ENCODE data around the gene WNT6.

DNA sequence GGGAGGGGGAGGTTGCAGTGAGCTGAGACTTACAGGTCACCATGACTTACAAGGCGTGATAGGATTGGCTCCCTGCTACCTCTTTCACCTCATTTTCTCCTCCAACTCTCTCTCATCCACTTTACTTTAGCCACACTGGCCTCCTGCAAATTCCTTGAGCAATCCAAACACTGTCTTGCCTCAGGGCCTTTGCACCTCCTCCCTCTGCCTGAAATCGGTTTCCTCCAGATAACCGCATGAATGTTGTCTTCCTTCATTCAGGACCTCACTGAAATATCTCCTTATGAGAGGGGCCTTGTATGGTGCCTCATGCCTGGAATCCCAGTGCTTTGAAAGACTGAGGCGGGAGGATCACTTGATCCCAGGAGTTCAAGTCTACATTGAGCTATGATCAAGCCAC, 42.8 kb downstream of the WNT6 start:
- TF ChIP-seq, protein P1, sequence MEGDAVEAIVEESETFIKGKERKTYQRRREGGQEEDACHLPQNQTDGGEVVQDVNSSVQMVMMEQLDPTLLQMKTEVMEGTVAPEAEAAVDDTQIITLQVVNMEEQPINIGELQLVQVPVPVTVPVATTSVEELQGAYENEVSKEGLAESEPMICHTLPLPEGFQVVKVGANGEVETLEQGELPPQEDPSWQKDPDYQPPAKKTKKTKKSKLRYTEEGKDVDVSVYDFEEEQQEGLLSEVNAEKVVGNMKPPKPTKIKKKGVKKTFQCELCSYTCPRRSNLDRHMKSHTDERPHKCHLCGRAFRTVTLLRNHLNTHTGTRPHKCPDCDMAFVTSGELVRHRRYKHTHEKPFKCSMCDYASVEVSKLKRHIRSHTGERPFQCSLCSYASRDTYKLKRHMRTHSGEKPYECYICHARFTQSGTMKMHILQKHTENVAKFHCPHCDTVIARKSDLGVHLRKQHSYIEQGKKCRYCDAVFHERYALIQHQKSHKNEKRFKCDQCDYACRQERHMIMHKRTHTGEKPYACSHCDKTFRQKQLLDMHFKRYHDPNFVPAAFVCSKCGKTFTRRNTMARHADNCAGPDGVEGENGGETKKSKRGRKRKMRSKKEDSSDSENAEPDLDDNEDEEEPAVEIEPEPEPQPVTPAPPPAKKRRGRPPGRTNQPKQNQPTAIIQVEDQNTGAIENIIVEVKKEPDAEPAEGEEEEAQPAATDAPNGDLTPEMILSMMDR (IDR thresholded peaks at IDR 0.05; ENCODE audit: low read length), result no peak
- TF ChIP-seq EZH2phosphoT487 (IDR thresholded peaks at IDR 0.05; ENCODE audit: low read length), result no peak
